ENCODE measurements around the gene ACTBL2. TPM values are rescaled to one million over a fixed set of nuclear protein-coding genes. Genes with fewer than 3 reads are reported as not detected.
"Not testable (repeated sequence)": the region's sequence is repeated elsewhere in the genome, so short reads cannot be mapped to it uniquely, and the experiment has no call there.

The ACTBL2 gene
- total and polyA plus RNA-seq, 3 donors from 2014 or later = 0.15 to 0.16 TPM; not detected in 1

DNA sequence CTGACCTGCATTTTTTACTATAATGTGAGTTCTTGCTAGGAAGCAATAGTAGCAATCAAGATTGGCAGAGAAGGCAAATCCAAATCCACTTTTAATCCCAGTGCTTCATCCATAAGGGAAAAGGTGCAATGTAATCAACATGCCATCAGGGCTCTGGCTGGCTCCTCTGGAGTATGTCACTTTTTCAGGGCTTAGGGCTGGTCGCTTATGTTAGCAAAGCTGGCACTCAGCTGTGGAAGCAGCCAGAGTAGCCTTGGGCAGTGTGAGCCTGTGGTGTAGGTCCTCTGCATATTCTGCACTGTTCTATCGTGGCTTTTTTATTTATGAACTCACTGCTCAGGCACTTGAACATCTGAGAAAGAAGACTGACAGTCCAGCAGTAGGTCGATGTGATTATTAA lies 16.1 kb downstream of the ACTBL2 start:
- Histone ChIP-seq H3K9me3 (no peaks in the 10 kb centered on the region), H3K4me3 (no peak overlapping the region), H3K36me3 (ENCODE audit: low read depth, missing control alignments) (no peaks in the 10 kb centered on the region), H3K27me3 (no peaks in the 10 kb centered on the region), H3K27ac (no peak overlapping the region), H3K4me1 (no peaks in the 10 kb centered on the region)
- TF ChIP-seq, protein P1, sequence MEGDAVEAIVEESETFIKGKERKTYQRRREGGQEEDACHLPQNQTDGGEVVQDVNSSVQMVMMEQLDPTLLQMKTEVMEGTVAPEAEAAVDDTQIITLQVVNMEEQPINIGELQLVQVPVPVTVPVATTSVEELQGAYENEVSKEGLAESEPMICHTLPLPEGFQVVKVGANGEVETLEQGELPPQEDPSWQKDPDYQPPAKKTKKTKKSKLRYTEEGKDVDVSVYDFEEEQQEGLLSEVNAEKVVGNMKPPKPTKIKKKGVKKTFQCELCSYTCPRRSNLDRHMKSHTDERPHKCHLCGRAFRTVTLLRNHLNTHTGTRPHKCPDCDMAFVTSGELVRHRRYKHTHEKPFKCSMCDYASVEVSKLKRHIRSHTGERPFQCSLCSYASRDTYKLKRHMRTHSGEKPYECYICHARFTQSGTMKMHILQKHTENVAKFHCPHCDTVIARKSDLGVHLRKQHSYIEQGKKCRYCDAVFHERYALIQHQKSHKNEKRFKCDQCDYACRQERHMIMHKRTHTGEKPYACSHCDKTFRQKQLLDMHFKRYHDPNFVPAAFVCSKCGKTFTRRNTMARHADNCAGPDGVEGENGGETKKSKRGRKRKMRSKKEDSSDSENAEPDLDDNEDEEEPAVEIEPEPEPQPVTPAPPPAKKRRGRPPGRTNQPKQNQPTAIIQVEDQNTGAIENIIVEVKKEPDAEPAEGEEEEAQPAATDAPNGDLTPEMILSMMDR (IDR thresholded peaks at IDR 0.05) = no peak
- TF ChIP-seq POLR2A (IDR thresholded peaks at IDR 0.05) = no peak
- WGBS, 2 donors = 61 to 71% methylated on average over 3 of the region's 3 CpGs
- no peak for DNase-seq
- intact Hi-C loops (cut with DNase I; ENCODE audit: low total_unique reads) = no loop called here

DNA sequence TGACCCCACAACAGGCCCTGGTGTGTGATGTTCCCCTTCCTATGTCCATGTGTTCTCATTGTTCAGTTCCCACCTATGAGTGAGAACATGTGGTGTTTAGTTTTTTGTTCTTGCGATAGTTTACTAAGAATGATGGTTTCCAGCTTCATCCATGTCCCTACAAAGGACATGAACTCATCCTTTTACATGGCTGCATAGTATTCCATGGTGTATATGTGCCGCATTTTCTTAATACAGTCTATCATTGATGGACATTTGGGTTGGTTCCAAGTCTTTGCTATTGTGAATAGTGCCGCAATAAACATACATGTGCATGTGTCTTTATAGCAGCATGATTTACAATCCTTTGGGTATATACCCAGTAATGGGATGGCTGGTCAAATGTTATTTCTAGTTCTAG lies 22.6 kb downstream of the ACTBL2 start:
- WGBS, 2 donors = 95 to 97% methylated on average over 3 of the region's 3 CpGs
- H3K36me3 ChIP-seq (ENCODE audit: low read depth, missing control alignments); H3K27ac ChIP-seq; H3K9me3 ChIP-seq; intact Hi-C loops (cut with DNase I; ENCODE audit: low total_unique reads); H3K27me3 ChIP-seq; DNase-seq; H3K4me3 ChIP-seq: not testable (repeated sequence)
- peaks cover 12% of the 10 kb centered on the region for H3K4me1 ChIP-seq

DNA sequence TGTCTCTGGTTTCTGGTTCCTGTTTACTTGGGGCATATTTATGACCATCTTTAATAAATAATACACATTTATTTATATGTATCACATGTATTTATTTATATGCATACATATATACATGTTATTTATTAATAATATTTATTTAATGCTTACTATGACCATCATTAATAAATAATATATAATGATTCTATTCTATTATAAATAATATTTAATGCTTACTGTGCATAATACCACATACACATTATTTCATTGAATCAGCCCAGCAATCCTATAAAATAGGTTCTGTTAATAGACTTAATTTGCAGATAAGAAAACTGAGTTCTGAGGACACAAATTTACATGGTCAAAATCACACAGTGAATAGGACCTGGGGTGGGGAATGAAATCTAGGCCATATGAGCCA lies 24.2 kb downstream of the ACTBL2 start:
- no peak overlapping the region for H3K27ac ChIP-seq
- H3K4me1 ChIP-seq = peaks cover 16% of the 10 kb centered on the region
- no peaks in the 10 kb centered on the region for H3K27me3 ChIP-seq
- DNase-seq = no peak
- H3K4me3 ChIP-seq = no peak overlapping the region
- no peaks in the 10 kb centered on the region for H3K9me3 ChIP-seq
- TF ChIP-seq, protein P1 (IDR thresholded peaks at IDR 0.05) = no peak
- no peak for TF ChIP-seq POLR2A (IDR thresholded peaks at IDR 0.05)
- no peaks in the 10 kb centered on the region for H3K36me3 ChIP-seq (ENCODE audit: low read depth, missing control alignments)
- intact Hi-C loops (cut with DNase I; ENCODE audit: low total_unique reads) = no loop called here

DNA sequence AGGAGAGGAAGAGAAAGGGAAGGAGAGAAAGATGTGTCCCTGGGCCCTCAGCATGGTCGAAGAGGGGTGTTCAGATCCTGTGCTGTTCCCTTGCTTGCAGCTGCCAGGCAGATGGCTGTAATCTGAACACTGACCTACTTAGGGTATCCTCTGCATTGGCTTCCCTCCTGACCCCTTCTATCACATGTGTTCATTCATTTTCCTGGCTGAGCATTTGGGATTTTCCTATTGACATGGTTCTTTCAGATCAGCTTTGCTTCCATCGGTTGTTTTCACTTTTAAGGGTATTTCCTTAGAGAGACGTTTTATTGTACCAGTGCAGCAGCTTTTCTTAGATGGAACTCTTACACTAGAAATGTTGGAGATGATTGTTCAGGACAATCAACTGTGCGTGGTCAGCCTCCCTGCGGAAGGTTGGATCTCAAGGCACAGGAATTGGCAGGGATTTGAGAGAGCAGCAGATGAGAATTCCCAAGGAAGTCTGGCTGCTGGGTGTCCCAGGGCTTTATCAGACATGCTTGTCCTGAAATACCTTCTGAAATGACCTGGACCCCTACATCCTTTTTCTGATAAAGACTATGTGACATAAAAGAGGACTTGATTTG lies 26.0 kb downstream of the ACTBL2 start:
- H3K4me1 ChIP-seq = peaks cover 28% of the 10 kb centered on the region
- H3K27ac ChIP-seq = peak overlapping the region in 1 of 2 donors; percentile 14
- H3K27me3 ChIP-seq = no peaks in the 10 kb centered on the region
- TF ChIP-seq, protein P1 (IDR thresholded peaks at IDR 0.05) = no peak
- TF ChIP-seq POLR2A (IDR thresholded peaks at IDR 0.05) = no peak
- intact Hi-C loops (cut with DNase I; ENCODE audit: low total_unique reads) = no loop called here
- 61 to 65% methylated on average over 5 of the region's 5 CpGs for WGBS, 2 donors
- no peak for DNase-seq
- no peak overlapping the region for H3K4me3 ChIP-seq
- H3K9me3 ChIP-seq = no peaks in the 10 kb centered on the region
- H3K36me3 ChIP-seq (ENCODE audit: low read depth, missing control alignments) = no peaks in the 10 kb centered on the region

DNA sequence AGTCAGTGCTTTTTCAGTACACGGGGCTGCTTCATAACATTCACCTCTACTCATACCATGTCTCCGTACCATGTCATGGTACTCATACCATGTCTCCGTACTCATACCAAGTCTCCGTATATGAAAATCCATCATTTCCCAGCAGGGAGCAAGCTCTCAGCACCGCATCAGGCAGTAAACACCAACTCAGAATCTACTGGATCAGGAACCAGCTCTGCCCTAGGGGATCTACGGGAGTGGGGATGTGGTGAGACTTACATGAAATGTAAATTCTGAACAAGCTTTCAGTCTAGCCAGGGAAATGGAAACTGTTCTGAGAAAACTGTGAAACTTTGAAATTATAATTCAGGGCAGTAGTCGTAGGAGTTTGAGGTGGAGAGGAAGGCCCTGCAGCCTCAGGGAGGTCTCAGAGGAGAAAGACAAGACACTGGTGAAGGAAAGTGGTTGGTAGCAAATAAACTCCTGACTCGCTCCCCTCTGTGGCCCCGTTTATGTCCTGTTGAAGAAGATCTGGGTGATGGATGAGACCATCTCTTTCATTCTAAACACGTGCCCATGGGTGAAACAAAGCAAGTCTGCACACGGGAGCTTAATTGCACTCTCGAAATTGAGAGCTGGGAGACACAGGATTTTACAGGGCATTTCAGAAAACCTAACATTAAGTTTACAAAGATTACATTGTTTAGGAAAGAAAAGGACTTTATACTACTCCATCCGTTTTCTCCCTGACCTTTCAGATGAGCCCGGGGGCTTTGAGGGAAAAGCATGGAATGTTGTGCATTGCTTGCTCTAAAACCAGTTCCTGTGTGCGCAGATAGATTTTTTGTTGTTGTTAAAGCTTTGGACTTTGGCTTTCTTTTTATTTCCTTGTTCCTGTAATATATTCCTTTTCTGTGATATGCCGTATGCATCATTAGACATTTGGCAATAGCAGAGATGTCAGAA lies 26.8 kb downstream of the ACTBL2 start:
- Histone ChIP-seq H3K4me3 (no peak overlapping the region), H3K9me3 (no peaks in the 10 kb centered on the region), H3K36me3 (ENCODE audit: low read depth, missing control alignments) (no peaks in the 10 kb centered on the region), H3K27ac (peak overlapping the region in 1 of 2 donors; percentile 14), H3K27me3 (no peaks in the 10 kb centered on the region), H3K4me1 (peaks cover 34% of the 10 kb centered on the region)
- TF ChIP-seq POLR2A (IDR thresholded peaks at IDR 0.05) = no peak
- TF ChIP-seq, protein P1 (IDR thresholded peaks at IDR 0.05) = no peak
- no peak for DNase-seq
- 76 to 81% methylated on average over 16 of the region's 16 CpGs for WGBS, 2 donors
- intact Hi-C loops (cut with DNase I; ENCODE audit: low total_unique reads) = no loop called here
